ENCODE measurements around the gene SLC12A7.

SLC12A7 gene

DNA sequence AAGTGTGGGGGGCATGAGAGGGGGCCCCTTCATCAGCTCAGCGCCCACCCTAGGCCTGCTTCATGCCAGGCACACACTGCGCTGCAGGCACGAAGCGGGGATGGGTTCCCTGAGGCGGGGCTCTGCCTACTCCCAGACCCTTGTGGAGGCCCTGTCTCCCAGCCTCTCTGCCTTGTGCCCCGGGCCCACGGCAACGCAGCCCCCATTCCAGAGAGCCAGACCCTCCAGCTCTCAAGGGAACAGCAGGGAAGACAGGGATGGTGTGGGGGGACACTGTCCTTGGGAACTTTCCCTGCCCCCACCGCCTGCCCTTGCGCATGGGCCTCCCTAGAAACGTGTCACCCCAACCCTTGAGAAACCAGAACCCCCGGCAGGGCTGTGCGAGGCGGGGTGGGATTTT lies 10.0 kb upstream of the SLC12A7 start:
- DNase-seq (ENCODE audit: insufficient read length) (no peak), FAIRE-seq (no peak)
- TF ChIP-seq POLR2AphosphoS5 (IDR thresholded peaks at IDR 0.05; ENCODE audit: low read depth, low read length) = no peak
- TF ChIP-seq TAF1 (IDR thresholded peaks at IDR 0.05; ENCODE audit: borderline replicate concordance, low read depth, low read length) = no peak
- TF ChIP-seq POLR2A (IDR thresholded peaks at IDR 0.05; ENCODE audit: low read depth, low read length) = no peak

DNA sequence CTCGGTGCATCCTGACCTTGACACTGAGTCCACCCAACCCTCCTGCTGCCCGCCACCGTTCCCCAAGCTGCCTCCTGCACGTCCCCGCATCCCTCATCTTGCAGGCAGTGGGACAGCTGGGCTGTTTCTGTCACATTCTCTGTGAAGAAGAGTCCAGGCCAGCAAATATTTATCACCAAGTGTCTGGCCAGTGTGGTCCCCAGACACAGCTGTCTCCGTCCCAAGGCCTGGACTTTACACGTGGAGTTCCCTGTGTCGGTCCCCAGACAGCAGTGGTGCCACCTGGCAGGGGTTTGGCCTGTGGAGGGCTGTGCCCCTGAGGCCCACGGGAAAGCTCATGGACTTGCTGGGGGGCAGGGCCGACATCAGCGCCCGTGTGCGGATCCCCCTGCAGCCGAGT lies 9.2 kb upstream of the SLC12A7 start:
- TF ChIP-seq POLR2AphosphoS5 (IDR thresholded peaks at IDR 0.05; ENCODE audit: low read depth, low read length) = no peak
- no peak for TF ChIP-seq TAF1 (IDR thresholded peaks at IDR 0.05; ENCODE audit: borderline replicate concordance, low read depth, low read length)
- no peak for TF ChIP-seq POLR2A (IDR thresholded peaks at IDR 0.05; ENCODE audit: low read depth, low read length)
- FAIRE-seq (no peak), DNase-seq (ENCODE audit: insufficient read length) (no peak)

DNA sequence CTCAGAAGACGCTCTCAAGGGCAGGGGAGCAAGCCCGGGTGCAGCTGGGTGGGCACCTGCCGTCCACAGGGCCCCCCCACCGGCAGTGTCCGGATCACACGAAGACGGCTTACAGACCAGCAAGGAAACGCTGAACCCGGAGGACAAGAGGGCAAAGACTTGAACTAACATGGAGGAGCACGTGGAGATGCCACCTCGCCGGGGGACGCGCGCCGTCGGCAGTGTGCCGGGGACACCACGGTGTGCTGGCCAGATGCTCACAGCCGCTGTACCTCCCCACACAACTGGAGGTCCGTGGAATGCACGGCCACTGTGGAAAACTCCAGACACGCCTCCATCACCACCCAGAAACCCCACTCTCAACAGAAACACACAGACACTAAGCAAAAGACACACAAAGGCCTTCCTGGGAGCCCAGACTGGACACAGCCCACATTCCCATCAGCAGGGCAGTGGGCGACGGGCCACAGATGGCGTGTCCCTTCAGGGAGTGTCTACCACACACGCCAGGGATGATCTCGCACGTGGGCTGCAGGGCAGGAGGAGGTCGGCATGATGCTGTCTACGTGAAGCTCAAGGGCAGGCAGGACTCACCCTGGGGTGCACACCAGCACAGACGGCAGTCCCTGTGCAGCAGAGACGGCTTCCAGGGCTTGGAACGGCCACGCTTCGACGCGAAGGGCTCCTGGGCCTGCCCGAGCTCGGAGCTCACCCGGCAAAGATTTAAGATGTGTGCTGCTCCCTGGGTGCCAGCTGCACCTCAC lies 8.6 kb upstream of the SLC12A7 start:
- no peak for DNase-seq (ENCODE audit: insufficient read length)
- no peak for FAIRE-seq
- TF ChIP-seq POLR2AphosphoS5 (IDR thresholded peaks at IDR 0.05; ENCODE audit: low read depth, low read length) = no peak
- TF ChIP-seq TAF1 (IDR thresholded peaks at IDR 0.05; ENCODE audit: borderline replicate concordance, low read depth, low read length) = no peak
- TF ChIP-seq POLR2A (IDR thresholded peaks at IDR 0.05; ENCODE audit: low read depth, low read length) = no peak

DNA sequence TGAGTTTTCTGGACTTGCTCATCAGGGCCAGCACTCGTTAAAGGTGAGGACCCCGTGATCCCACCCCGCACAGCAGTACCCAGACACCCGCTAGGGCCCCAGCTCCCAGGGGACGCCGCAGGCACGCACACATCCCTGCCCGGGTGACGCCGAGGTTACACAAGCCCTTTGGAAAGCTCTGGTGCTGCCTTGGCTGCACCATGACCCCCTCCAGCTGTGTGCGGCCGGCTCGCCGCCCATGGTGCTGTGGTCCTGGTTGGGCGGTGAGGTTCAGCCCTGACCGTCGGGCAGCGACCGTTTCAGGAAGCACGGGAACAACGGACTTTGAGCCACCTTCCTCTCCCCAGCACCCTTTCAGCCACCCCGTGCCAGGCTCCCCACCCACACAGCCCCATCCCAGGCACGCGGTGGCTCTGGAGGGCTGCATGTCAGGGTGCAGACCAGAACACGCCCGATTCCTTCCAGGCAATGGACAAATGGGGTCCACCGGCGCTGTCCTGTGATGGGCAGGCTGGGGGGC lies 7.5 kb upstream of the SLC12A7 start:
- FAIRE-seq (no peak), DNase-seq (ENCODE audit: insufficient read length) (no peak)
- TF ChIP-seq POLR2AphosphoS5 (IDR thresholded peaks at IDR 0.05; ENCODE audit: low read depth, low read length) (no peak), TAF1 (IDR thresholded peaks at IDR 0.05; ENCODE audit: borderline replicate concordance, low read depth, low read length) (no peak), POLR2A (IDR thresholded peaks at IDR 0.05; ENCODE audit: low read depth, low read length) (no peak)

DNA sequence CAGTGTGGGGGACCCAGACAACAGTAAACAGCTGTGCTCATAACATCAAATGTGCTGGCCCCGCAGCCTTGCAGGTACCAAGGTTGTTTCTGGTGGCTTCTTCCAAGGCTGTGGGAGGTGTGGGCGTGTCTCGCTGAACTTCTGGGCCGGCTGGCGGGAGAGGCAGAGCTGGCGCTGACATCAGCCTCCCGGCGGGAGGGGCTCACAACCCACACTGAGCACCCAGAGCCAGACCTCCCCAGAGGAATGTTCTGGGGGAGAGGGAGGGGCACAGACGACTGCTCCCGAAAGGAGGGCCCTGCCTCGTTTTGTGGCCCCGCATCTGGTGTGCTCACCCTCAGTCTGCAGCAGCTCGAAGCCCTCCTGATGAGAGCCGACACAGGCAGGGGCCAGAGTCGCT lies 6.9 kb upstream of the SLC12A7 start:
- TF ChIP-seq POLR2A (IDR thresholded peaks at IDR 0.05; ENCODE audit: low read depth, low read length) (no peak), POLR2AphosphoS5 (IDR thresholded peaks at IDR 0.05; ENCODE audit: low read depth, low read length) (no peak), TAF1 (IDR thresholded peaks at IDR 0.05; ENCODE audit: borderline replicate concordance, low read depth, low read length) (no peak)
- DNase-seq (ENCODE audit: insufficient read length) = no peak
- FAIRE-seq = no peak

DNA sequence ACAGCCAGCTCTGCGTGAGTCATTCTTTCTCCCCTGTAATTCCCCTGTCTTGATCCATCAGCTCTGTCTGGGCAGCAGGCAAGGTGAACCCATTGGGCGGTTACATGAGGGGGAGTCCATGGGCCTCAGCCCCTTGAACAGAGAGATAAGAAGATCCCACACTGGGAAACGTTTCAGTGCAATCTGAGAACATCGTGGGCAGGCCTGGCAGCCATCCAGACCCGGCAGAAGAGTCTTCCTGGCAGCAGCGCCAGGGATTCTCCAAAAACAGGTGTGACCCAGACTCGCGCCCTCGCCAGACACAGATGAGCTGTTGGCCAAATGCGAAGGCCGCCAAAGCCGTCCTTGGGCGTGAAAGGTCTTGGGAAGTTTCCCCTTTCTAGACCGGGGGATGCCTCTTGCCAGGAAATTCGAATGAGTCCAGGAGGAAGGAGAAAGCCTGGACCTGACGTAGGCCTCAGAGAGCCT lies 6.4 kb upstream of the SLC12A7 start:
- FAIRE-seq (no peak), DNase-seq (ENCODE audit: insufficient read length) (no peak)
- TF ChIP-seq TAF1 (IDR thresholded peaks at IDR 0.05; ENCODE audit: borderline replicate concordance, low read depth, low read length) (no peak), POLR2A (IDR thresholded peaks at IDR 0.05; ENCODE audit: low read depth, low read length) (no peak), POLR2AphosphoS5 (IDR thresholded peaks at IDR 0.05; ENCODE audit: low read depth, low read length) (no peak)

DNA sequence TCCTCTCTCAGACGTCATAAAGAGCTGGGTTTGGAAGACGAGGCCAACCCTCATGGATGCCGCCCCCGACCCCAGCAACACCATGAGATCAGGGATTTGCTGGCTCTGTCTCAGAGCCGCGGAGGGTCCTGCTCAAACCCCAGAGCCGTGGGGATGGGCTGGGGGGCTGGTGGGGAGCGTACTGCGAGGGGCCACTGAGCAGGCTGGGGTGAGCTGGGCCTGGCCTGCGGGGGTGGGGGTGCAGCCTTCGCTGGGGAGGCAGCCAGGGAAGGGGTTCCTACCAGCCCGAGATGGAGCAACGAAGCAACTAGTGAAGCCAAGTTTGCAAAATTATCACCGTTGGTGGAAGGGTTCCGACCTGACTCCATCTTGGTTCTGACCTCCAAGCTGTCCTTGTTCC lies 5.1 kb upstream of the SLC12A7 start:
- FAIRE-seq = no peak

DNA sequence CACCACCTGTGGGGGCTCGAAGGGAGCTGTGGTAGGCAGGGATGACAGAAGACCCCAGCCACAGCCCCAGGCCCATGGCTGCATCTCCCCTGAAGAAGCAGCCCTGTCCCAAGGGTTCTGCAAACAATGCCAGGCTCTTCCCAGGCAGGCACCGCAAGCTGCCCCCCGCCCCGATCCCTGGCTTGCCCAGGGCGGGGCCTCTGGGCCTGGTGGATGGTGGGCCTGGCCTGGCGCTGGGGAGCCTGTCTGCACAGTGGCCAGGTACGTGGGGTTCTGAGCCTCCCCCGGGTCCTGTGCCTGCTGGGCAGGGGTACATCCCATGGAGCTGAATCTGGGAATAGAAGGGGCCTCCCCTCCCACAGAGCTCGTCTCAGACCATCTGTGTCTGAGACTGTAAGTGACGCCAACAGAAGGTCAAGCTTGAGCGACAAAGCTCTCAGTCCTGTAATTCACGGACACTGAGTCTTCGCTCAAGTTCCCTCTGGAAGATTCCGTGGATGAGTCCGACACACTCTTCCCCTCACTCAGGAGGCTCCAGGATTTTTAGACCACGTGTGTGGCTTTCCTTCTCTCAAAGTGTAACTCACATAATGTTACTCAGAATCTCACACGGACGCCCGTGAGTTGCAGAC lies 4.4 kb upstream of the SLC12A7 start:
- TF ChIP-seq POLR2A (IDR thresholded peaks at IDR 0.05; ENCODE audit: low read depth, low read length) (no peak), POLR2AphosphoS5 (IDR thresholded peaks at IDR 0.05; ENCODE audit: low read depth, low read length) (no peak), TAF1 (IDR thresholded peaks at IDR 0.05; ENCODE audit: borderline replicate concordance, low read depth, low read length) (no peak)
- DNase-seq (ENCODE audit: insufficient read length) (no peak), FAIRE-seq (no peak)

More for the DNA sequence above, 5.1 kb upstream of the SLC12A7 start:
- no peak for DNase-seq (ENCODE audit: insufficient read length)
- TF ChIP-seq POLR2A (IDR thresholded peaks at IDR 0.05; ENCODE audit: low read depth, low read length) = no peak
- TF ChIP-seq POLR2AphosphoS5 (IDR thresholded peaks at IDR 0.05; ENCODE audit: low read depth, low read length) = no peak
- TF ChIP-seq TAF1 (IDR thresholded peaks at IDR 0.05; ENCODE audit: borderline replicate concordance, low read depth, low read length) = no peak

DNA sequence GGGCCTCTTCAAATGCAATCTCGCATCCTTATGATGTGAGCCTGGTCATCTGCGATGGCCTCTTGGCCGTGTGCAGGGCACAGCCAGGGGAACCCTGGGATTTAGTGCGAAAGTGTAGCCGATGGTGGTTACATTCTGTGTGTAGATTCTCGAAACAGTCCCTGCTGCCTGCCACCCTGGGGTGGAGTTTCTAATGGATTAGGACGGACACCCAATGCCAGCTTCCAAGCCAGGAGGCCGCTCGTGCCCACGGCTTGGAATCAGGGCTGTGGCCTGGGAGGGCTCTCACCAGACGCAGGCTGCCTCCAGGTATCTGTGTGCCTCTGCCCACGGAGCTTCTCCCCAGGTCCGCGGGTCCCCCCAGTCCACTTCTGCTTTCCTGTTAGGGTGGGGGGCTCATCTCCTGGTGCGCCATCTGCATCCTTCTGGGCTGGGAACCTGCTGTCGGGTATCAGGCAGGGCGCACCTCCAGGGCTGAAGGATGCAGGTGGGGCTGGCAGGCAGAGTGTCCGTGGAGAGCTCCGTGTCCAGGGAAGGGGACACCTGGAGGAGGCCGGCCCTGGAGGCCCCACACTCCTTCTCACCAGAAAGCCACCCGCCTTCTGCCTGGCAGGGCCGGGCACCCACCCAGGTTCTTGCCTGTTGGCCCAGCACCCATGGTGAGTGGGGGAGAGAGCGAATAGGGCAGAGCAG lies 3.4 kb upstream of the SLC12A7 start:
- DNase-seq (ENCODE audit: insufficient read length) (no peak), FAIRE-seq (no peak)
- TF ChIP-seq POLR2A (IDR thresholded peaks at IDR 0.05; ENCODE audit: low read depth, low read length) (no peak), TAF1 (IDR thresholded peaks at IDR 0.05; ENCODE audit: borderline replicate concordance, low read depth, low read length) (no peak), POLR2AphosphoS5 (IDR thresholded peaks at IDR 0.05; ENCODE audit: low read depth, low read length) (no peak)

DNA sequence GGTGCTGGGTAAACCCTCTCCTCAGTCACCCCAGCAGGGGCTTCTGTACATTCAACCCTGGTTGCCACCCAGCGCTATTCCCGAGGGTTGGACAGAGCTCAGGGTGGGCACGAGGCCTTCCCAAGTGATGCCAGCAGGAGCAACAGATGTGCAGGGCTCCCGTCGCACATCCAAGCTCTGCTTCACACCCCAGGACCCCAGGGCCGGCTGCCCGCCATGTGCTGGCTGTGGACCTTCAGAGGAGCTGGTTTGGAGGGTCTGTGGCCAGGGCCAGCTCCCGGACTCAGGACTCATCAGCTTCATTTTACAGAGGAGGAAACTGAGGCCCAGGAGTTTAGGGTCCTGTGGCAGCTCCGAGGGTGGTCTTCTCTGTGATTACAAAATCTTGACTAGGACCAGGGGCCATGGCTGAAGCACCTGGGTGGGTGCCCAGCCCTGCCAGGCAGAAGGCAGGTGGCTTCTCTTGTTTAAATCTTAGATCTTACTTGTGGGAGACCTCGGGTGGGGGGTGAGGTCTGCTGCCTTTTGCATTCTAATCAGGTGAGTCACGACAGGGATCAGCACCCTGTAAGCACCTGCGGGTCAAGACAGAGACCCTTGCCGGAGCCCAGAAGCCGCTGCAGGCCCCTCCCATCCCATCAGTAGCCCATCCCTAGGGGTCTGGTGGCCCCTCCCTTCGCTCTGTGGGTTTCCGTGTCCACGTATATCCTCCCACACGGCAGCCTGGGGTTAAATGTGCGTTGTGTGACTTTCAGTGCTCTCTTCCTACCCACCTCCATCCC lies 2.1 kb upstream of the SLC12A7 start:
- no peak for FAIRE-seq
- no peak for TF ChIP-seq POLR2A (IDR thresholded peaks at IDR 0.05; ENCODE audit: low read depth, low read length)
- TF ChIP-seq POLR2AphosphoS5 (IDR thresholded peaks at IDR 0.05; ENCODE audit: low read depth, low read length) = no peak
- TF ChIP-seq TAF1 (IDR thresholded peaks at IDR 0.05; ENCODE audit: borderline replicate concordance, low read depth, low read length) = no peak
- no peak for DNase-seq (ENCODE audit: insufficient read length)

DNA sequence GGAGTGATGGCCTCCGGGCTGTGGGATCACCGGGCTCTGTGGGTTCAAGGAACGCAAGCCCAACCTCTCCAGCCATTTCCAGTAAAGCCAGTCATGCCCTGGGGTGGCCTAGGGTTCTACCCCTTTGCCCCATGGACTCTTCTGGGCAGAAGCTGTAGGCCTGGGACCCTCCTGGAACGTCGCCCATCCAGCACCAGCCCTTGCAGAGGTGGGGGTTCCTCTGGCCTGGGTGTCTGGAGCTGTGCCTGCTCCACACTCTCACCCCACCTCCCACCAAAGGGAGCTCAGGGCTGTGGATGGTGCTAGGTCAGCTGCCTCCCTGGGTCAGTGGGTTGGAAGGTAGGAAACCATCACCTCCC lies 1.4 kb upstream of the SLC12A7 start:
- FAIRE-seq (no peak), DNase-seq (ENCODE audit: insufficient read length) (no peak)
- TF ChIP-seq TAF1 (IDR thresholded peaks at IDR 0.05; ENCODE audit: borderline replicate concordance, low read depth, low read length) (no peak), POLR2AphosphoS5 (IDR thresholded peaks at IDR 0.05; ENCODE audit: low read depth, low read length) (no peak), POLR2A (IDR thresholded peaks at IDR 0.05; ENCODE audit: low read depth, low read length) (no peak)
